ENCODE measurements around the gene ACBD4. TPM values are rescaled to one million over a fixed set of nuclear protein-coding genes. Genes with fewer than 3 reads are reported as not detected.

The ACBD4 gene
- polyA plus RNA-seq, 1 donor, result 16.6 TPM

DNA sequence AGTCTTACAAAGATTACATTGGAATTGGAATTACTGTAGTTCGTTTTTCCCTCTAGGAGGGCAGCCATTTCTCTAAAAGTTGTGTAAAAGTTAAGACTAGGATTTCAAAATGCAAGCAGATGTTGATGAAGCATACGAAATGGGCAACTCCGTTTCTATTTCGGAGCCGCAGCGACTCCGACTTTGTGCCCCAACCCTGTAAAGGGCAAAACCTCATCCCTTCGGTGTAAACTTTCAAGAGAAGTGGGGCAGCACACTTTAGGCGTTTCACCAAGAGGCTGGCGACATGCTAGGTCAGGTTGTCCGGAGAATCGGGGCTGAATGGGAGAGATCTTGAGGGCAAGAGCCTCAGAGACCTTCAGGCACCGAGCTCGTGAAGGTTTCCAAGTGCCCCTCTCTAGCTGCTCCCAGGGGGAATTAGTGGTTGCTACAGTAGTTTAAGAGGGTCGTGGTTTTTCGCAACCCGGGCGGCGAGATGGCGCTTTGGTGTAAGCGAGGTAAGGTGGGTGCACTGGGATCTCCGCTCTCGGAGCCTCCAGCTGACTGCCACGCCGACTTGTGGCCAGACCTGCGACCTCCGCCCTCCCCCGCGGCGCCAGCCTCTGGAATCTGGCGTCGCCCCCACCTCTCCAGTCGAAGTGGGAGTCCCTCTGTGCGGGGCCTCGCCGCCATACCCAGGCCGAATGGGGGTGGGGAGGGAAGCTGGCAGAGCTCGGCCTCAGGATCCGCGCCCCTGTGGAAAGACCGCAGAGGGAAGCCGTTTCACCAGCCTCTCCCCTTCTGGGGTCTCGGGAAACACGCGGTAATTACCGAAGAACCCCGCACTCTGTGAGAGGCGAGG is 25.2 kb downstream of the ACBD4 start:
- Histone ChIP-seq H3K4me1 (ENCODE audit: control insufficient read depth, insufficient read depth, low read length) (peaks cover 26% of the 10 kb centered on the region), H3K27me3 (ENCODE audit: control insufficient read depth, insufficient read depth, low read length) (no peaks in the 10 kb centered on the region), H3K4me3 (ENCODE audit: low read length) (peak overlapping the region; percentile 92), H3K36me3 (ENCODE audit: control insufficient read depth, insufficient read depth, low read length) (peaks cover 3% of the 10 kb centered on the region), H3K9me3 (ENCODE audit: control insufficient read depth, low read depth, low read length) (no peaks in the 10 kb centered on the region), H3K27ac (ENCODE audit: low read length) (peak overlapping the region; percentile 96)
- no CpG with 5 or more reads among the region's 48 CpGs for WGBS (ENCODE audit: insufficient coverage, low lambda C conversion rate)
- DNase-seq, result peak; percentile 70 to 88

GRCh38 chr17:45161288-45162024 is 26.0 kb downstream of the ACBD4 start, which contains the start of gene HEXIM2:
Gene HEXIM2 (plus strand): TSS chr17:45161875. CDS start chr17:45162794, 919 bp downstream.
- H3K4me1 ChIP-seq (ENCODE audit: control insufficient read depth, insufficient read depth, low read length), result peaks cover 26% of the 10 kb centered on the region
- DNase-seq, result peak; percentile 100

GRCh38 chr17:45162025-45162687 is 26.7 kb downstream of the ACBD4 start:
- WGBS (ENCODE audit: insufficient coverage, low lambda C conversion rate), result no CpG with 5 or more reads among the region's 9 CpGs
- Histone ChIP-seq H3K27ac (ENCODE audit: low read length) (peak overlapping the region; percentile 54), H3K9me3 (ENCODE audit: control insufficient read depth, low read depth, low read length) (no peaks in the 10 kb centered on the region), H3K27me3 (ENCODE audit: control insufficient read depth, insufficient read depth, low read length) (no peaks in the 10 kb centered on the region), H3K36me3 (ENCODE audit: control insufficient read depth, insufficient read depth, low read length) (peaks cover 3% of the 10 kb centered on the region), H3K4me3 (ENCODE audit: low read length) (peak overlapping the region; percentile 29), H3K4me1 (ENCODE audit: control insufficient read depth, insufficient read depth, low read length) (peaks cover 26% of the 10 kb centered on the region)
- no peak for DNase-seq

More at GRCh38 chr17:45161288-45162024, 26.0 kb downstream of the ACBD4 start, which contains the start of gene HEXIM2:
- WGBS (ENCODE audit: insufficient coverage, low lambda C conversion rate), result no CpG with 5 or more reads among the region's 53 CpGs
- H3K4me3 ChIP-seq (ENCODE audit: low read length), result peak within 1 kb of the TSS; percentile 92
- H3K36me3 ChIP-seq (ENCODE audit: control insufficient read depth, insufficient read depth, low read length), result peaks cover 3% of the 10 kb centered on the region
- no peaks in the 10 kb centered on the region for H3K9me3 ChIP-seq (ENCODE audit: control insufficient read depth, low read depth, low read length)
- no peaks in the 10 kb centered on the region for H3K27me3 ChIP-seq (ENCODE audit: control insufficient read depth, insufficient read depth, low read length)
- peak within 1 kb of the TSS; percentile 96 for H3K27ac ChIP-seq (ENCODE audit: low read length)

DNA sequence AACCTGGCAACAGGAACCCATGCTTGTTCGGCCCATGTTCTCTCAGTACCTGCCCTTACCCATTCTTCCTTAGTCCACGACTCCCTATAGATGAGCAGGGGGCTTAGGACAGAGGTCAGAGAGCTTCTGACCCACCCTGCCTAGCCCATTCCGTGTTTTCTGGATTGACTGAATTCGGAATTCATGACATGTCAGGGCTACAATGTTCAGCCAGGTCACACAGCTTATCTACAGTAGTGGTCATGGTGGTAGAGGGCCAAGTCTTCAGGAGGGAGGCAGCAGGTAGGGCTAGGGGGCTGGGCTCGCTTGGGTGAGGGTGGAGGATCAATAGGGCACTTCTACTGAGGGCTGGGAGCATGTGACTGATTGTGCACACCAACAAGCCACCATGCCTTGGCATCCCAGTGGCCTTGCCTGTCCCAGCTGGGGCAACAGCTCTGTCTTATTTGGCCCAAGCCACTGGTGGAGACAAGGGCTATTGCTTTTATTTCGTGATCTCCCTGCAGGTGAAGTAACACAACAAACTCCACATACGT is 29.3 kb downstream of the ACBD4 start:
- no peak overlapping the region for H3K4me3 ChIP-seq (ENCODE audit: low read length)
- H3K4me1 ChIP-seq (ENCODE audit: control insufficient read depth, insufficient read depth, low read length), result peaks cover 15% of the 10 kb centered on the region
- H3K27me3 ChIP-seq (ENCODE audit: control insufficient read depth, insufficient read depth, low read length), result no peaks in the 10 kb centered on the region
- WGBS (ENCODE audit: insufficient coverage, low lambda C conversion rate), result 80% methylated on average over 1 of the region's 7 CpGs
- DNase-seq, result no peak
- H3K27ac ChIP-seq (ENCODE audit: low read length), result no peak overlapping the region
- H3K36me3 ChIP-seq (ENCODE audit: control insufficient read depth, insufficient read depth, low read length), result peaks cover 12% of the 10 kb centered on the region
- no peaks in the 10 kb centered on the region for H3K9me3 ChIP-seq (ENCODE audit: control insufficient read depth, low read depth, low read length)

DNA sequence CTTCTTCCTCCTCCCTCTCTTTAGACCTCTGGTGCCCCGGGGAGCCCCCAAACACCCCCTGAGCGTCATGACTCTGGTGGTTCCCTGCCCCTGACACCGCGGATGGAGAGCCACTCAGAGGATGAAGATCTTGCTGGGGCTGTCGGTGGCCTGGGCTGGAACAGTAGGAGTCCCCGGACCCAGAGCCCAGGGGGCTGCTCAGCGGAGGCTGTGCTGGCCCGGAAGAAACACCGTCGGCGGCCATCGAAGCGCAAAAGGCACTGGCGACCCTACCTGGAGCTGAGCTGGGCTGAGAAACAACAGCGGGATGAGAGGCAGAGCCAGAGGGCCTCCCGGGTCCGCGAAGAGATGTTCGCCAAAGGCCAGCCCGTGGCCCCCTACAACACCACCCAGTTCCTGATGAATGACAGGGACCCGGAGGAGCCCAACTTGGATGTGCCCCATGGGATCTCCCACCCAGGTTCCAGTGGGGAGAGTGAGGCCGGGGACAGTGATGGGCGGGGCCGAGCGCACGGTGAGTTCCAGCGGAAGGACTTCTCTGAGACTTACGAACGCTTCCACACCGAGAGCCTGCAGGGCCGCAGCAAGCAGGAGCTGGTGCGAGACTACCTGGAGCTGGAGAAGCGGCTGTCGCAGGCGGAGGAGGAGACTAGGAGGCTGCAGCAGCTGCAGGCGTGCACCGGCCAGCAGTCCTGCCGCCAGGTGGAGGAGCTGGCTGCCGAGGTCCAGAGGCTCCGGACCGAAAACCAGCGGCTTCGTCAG is 33.7 kb downstream of the ACBD4 start:
- no CpG with 5 or more reads among the region's 43 CpGs for WGBS (ENCODE audit: insufficient coverage, low lambda C conversion rate)
- peaks cover 15% of the 10 kb centered on the region for H3K36me3 ChIP-seq (ENCODE audit: control insufficient read depth, insufficient read depth, low read length)

GRCh38 chr17:45170280-45170930 is 34.9 kb downstream of the ACBD4 start:
- no peaks in the 10 kb centered on the region for H3K9me3 ChIP-seq (ENCODE audit: control insufficient read depth, low read depth, low read length)
- H3K4me3 ChIP-seq (ENCODE audit: low read length), result no peak overlapping the region
- WGBS (ENCODE audit: insufficient coverage, low lambda C conversion rate), result no CpG with 5 or more reads among the region's 12 CpGs
- H3K4me1 ChIP-seq (ENCODE audit: control insufficient read depth, insufficient read depth, low read length), result peaks cover 49% of the 10 kb centered on the region
- peaks cover 12% of the 10 kb centered on the region for H3K36me3 ChIP-seq (ENCODE audit: control insufficient read depth, insufficient read depth, low read length)
- no peak for DNase-seq
- H3K27me3 ChIP-seq (ENCODE audit: control insufficient read depth, insufficient read depth, low read length), result no peaks in the 10 kb centered on the region
- peak overlapping the region; percentile 98 for H3K27ac ChIP-seq (ENCODE audit: low read length)

More for the DNA sequence above, 33.7 kb downstream of the ACBD4 start:
- no peaks in the 10 kb centered on the region for H3K9me3 ChIP-seq (ENCODE audit: control insufficient read depth, low read depth, low read length)
- H3K4me1 ChIP-seq (ENCODE audit: control insufficient read depth, insufficient read depth, low read length), result peaks cover 45% of the 10 kb centered on the region
- DNase-seq, result no peak
- H3K27me3 ChIP-seq (ENCODE audit: control insufficient read depth, insufficient read depth, low read length), result no peaks in the 10 kb centered on the region
- H3K27ac ChIP-seq (ENCODE audit: low read length), result peak overlapping the region; percentile 98
- H3K4me3 ChIP-seq (ENCODE audit: low read length), result no peak overlapping the region

- WGBS (ENCODE audit: insufficient coverage, low lambda C conversion rate), result no CpG with 5 or more reads among the region's 5 CpGs
- Histone ChIP-seq H3K27me3 (ENCODE audit: control insufficient read depth, insufficient read depth, low read length) (no peaks in the 10 kb centered on the region), H3K9me3 (ENCODE audit: control insufficient read depth, low read depth, low read length) (no peaks in the 10 kb centered on the region), H3K4me3 (ENCODE audit: low read length) (no peak overlapping the region), H3K36me3 (ENCODE audit: control insufficient read depth, insufficient read depth, low read length) (peaks cover 12% of the 10 kb centered on the region), H3K4me1 (ENCODE audit: control insufficient read depth, insufficient read depth, low read length) (peaks cover 55% of the 10 kb centered on the region), H3K27ac (ENCODE audit: low read length) (peak overlapping the region; percentile 98)
- DNase-seq, result peak in 1 of 2 donors; percentile 62
Measured at GRCh38 chr17:45170931-45171337, 35.4 kb downstream of the ACBD4 start.

DNA sequence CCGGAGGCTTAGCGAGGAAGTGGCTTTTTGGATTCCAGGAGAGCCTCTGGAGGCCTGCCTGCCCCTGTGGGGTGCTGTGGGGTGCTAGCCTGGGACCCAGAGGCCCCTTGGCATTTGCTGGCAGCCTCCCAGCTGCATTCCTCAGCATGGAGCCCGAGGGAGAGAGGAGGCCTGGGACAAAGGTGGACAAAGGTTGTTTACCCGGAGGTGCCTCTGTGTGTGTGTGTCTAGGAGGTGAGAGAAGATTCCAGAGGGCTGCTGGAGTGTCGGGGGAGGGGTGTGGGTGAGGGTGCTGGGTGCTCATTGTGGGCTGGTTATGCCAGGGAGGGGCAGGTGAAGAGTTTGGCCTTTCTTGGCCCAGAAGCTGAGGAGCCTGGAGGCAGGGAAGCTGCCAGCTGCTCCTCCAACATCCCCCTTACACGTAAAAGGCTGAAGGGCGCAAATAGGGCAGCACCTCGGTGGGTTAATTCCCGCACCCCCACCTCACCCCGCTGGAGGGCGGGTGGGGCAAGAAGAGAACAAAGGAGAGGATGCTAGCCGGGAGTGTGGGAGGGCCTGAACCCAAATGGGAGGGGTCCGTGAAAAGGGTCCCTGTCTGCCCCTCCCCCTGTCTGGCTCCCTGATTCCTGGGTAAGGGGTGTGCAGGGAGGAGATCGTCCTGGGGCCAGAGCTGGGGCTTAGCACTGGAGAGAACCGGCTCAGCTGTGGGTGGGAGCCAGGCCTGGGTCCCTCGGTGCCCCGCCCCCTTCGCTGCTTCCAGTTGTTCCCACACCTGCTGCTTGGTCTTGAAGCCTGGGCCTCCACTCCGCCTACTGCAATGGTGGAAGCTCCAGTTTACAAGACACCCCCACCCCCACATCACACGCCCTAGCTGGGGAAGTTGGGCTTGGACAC is 36.1 kb downstream of the ACBD4 start:
- Histone ChIP-seq H3K36me3 (ENCODE audit: control insufficient read depth, insufficient read depth, low read length) (peaks cover 12% of the 10 kb centered on the region), H3K27ac (ENCODE audit: low read length) (peak overlapping the region; percentile 98), H3K27me3 (ENCODE audit: control insufficient read depth, insufficient read depth, low read length) (no peaks in the 10 kb centered on the region), H3K4me3 (ENCODE audit: low read length) (peak overlapping the region; percentile 11), H3K4me1 (ENCODE audit: control insufficient read depth, insufficient read depth, low read length) (peaks cover 57% of the 10 kb centered on the region), H3K9me3 (ENCODE audit: control insufficient read depth, low read depth, low read length) (no peaks in the 10 kb centered on the region)
- WGBS (ENCODE audit: insufficient coverage, low lambda C conversion rate), result no CpG with 5 or more reads among the region's 20 CpGs
- peak; percentile 89 to 96 for DNase-seq

DNA sequence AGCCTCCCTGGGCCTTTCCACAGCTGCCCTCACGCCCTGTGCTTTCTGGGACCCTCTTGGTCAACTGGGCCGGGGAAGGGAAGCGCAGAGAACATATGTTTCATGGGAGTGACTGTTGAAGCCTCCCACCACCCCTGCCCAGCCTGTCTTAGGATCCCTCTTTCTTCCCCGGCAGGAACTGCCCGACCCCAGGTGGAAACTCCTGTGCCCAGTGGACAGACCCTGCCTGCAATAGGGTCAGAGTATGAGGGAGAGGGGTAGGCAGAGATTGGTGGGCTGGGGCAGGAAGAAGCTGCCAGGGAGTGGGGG is 36.7 kb downstream of the ACBD4 start:
- Histone ChIP-seq H3K36me3 (ENCODE audit: control insufficient read depth, insufficient read depth, low read length) (peaks cover 12% of the 10 kb centered on the region), H3K4me1 (ENCODE audit: control insufficient read depth, insufficient read depth, low read length) (peaks cover 57% of the 10 kb centered on the region), H3K27ac (ENCODE audit: low read length) (peak overlapping the region; percentile 98), H3K27me3 (ENCODE audit: control insufficient read depth, insufficient read depth, low read length) (no peaks in the 10 kb centered on the region), H3K4me3 (ENCODE audit: low read length) (peak overlapping the region; percentile 11), H3K9me3 (ENCODE audit: control insufficient read depth, low read depth, low read length) (no peaks in the 10 kb centered on the region)
- no CpG with 5 or more reads among the region's 5 CpGs for WGBS (ENCODE audit: insufficient coverage, low lambda C conversion rate)
- no peak for DNase-seq

Data from large intestine (tissue), 3 donors.